ENCODE data around the gene CROCC2.

CROCC2 gene

GRCh38 chr2:240872317-240873097 lies 33.6 kb upstream of the CROCC2 start:
- no peaks in the 10 kb centered on the region for H3K4me1 Mint-ChIP-seq (ENCODE audit: low read depth)
- no peak overlapping the region for H3K4me3 Mint-ChIP-seq
- H3K27ac Mint-ChIP-seq, result no peak overlapping the region
- no peaks in the 10 kb centered on the region for H3K36me3 Mint-ChIP-seq (ENCODE audit: low read depth)
- no peaks in the 10 kb centered on the region for H3K9me3 Mint-ChIP-seq
- no peaks in the 10 kb centered on the region for H3K27me3 Mint-ChIP-seq (ENCODE audit: low read depth)

- Mint-ChIP-seq H3K27ac (no peak overlapping the region), H3K27me3 (ENCODE audit: low read depth) (no peaks in the 10 kb centered on the region), H3K36me3 (ENCODE audit: low read depth) (no peaks in the 10 kb centered on the region), H3K4me1 (ENCODE audit: low read depth) (no peaks in the 10 kb centered on the region), H3K9me3 (no peaks in the 10 kb centered on the region), H3K4me3 (no peak overlapping the region)
These were observed 32.9 kb upstream of the CROCC2 start for GRCh38 chr2:240873098-240873788.

- Mint-ChIP-seq H3K27ac (no peak overlapping the region), H3K36me3 (ENCODE audit: low read depth) (no peaks in the 10 kb centered on the region), H3K9me3 (no peaks in the 10 kb centered on the region), H3K4me1 (ENCODE audit: low read depth) (no peaks in the 10 kb centered on the region), H3K4me3 (no peak overlapping the region), H3K27me3 (ENCODE audit: low read depth) (no peaks in the 10 kb centered on the region)
These were observed 32.1 kb upstream of the CROCC2 start for GRCh38 chr2:240873805-240874714.

- H3K36me3 Mint-ChIP-seq (ENCODE audit: low read depth), result no peaks in the 10 kb centered on the region
- no peaks in the 10 kb centered on the region for H3K27me3 Mint-ChIP-seq (ENCODE audit: low read depth)
- no peaks in the 10 kb centered on the region for H3K4me1 Mint-ChIP-seq (ENCODE audit: low read depth)
- H3K9me3 Mint-ChIP-seq, result no peaks in the 10 kb centered on the region
- H3K27ac Mint-ChIP-seq, result no peak overlapping the region
- no peak overlapping the region for H3K4me3 Mint-ChIP-seq
These were observed 31.4 kb upstream of the CROCC2 start for GRCh38 chr2:240874715-240875227.

GRCh38 chr2:240875228-240876034 lies 30.7 kb upstream of the CROCC2 start:
- no peaks in the 10 kb centered on the region for H3K27me3 Mint-ChIP-seq (ENCODE audit: low read depth)
- H3K9me3 Mint-ChIP-seq, result no peaks in the 10 kb centered on the region
- no peak overlapping the region for H3K27ac Mint-ChIP-seq
- no peaks in the 10 kb centered on the region for H3K4me1 Mint-ChIP-seq (ENCODE audit: low read depth)
- H3K36me3 Mint-ChIP-seq (ENCODE audit: low read depth), result no peaks in the 10 kb centered on the region
- H3K4me3 Mint-ChIP-seq, result no peak overlapping the region

GRCh38 chr2:240876035-240876474 lies 30.1 kb upstream of the CROCC2 start:
- Mint-ChIP-seq H3K36me3 (ENCODE audit: low read depth) (no peaks in the 10 kb centered on the region), H3K27ac (no peak overlapping the region), H3K4me1 (ENCODE audit: low read depth) (no peaks in the 10 kb centered on the region), H3K4me3 (no peak overlapping the region), H3K9me3 (no peaks in the 10 kb centered on the region), H3K27me3 (ENCODE audit: low read depth) (no peaks in the 10 kb centered on the region)

GRCh38 chr2:240876475-240877251 lies 29.5 kb upstream of the CROCC2 start:
- no peaks in the 10 kb centered on the region for H3K4me1 Mint-ChIP-seq (ENCODE audit: low read depth)
- no peaks in the 10 kb centered on the region for H3K36me3 Mint-ChIP-seq (ENCODE audit: low read depth)
- no peaks in the 10 kb centered on the region for H3K9me3 Mint-ChIP-seq
- H3K27me3 Mint-ChIP-seq (ENCODE audit: low read depth), result no peaks in the 10 kb centered on the region
- no peak overlapping the region for H3K27ac Mint-ChIP-seq
- H3K4me3 Mint-ChIP-seq, result no peak overlapping the region

- no peaks in the 10 kb centered on the region for H3K9me3 Mint-ChIP-seq
- H3K27ac Mint-ChIP-seq, result no peak overlapping the region
- no peaks in the 10 kb centered on the region for H3K4me1 Mint-ChIP-seq (ENCODE audit: low read depth)
- H3K36me3 Mint-ChIP-seq (ENCODE audit: low read depth), result no peaks in the 10 kb centered on the region
- no peak overlapping the region for H3K4me3 Mint-ChIP-seq
- H3K27me3 Mint-ChIP-seq (ENCODE audit: low read depth), result peaks cover 4% of the 10 kb centered on the region
These were observed 28.4 kb upstream of the CROCC2 start for GRCh38 chr2:240877460-240878340.

- no peaks in the 10 kb centered on the region for H3K4me1 Mint-ChIP-seq (ENCODE audit: low read depth)
- no peak overlapping the region for H3K4me3 Mint-ChIP-seq
- H3K27ac Mint-ChIP-seq, result no peak overlapping the region
- no peaks in the 10 kb centered on the region for H3K9me3 Mint-ChIP-seq
- peaks cover 6% of the 10 kb centered on the region for H3K27me3 Mint-ChIP-seq (ENCODE audit: low read depth)
- no peaks in the 10 kb centered on the region for H3K36me3 Mint-ChIP-seq (ENCODE audit: low read depth)
These were observed 27.7 kb upstream of the CROCC2 start for GRCh38 chr2:240878341-240878936.

GRCh38 chr2:240879105-240879504 lies 27.0 kb upstream of the CROCC2 start:
- no peaks in the 10 kb centered on the region for H3K4me1 Mint-ChIP-seq (ENCODE audit: low read depth)
- no peak overlapping the region for H3K4me3 Mint-ChIP-seq
- no peaks in the 10 kb centered on the region for H3K36me3 Mint-ChIP-seq (ENCODE audit: low read depth)
- no peak overlapping the region for H3K27ac Mint-ChIP-seq
- peaks cover 6% of the 10 kb centered on the region for H3K27me3 Mint-ChIP-seq (ENCODE audit: low read depth)
- no peaks in the 10 kb centered on the region for H3K9me3 Mint-ChIP-seq

GRCh38 chr2:240881913-240882312 lies 24.2 kb upstream of the CROCC2 start:
- H3K4me1 Mint-ChIP-seq (ENCODE audit: low read depth), result peaks cover 4% of the 10 kb centered on the region
- no peaks in the 10 kb centered on the region for H3K9me3 Mint-ChIP-seq
- H3K27ac Mint-ChIP-seq, result no peak overlapping the region
- no peaks in the 10 kb centered on the region for H3K36me3 Mint-ChIP-seq (ENCODE audit: low read depth)
- peaks cover 6% of the 10 kb centered on the region for H3K27me3 Mint-ChIP-seq (ENCODE audit: low read depth)
- no peak overlapping the region for H3K4me3 Mint-ChIP-seq

GRCh38 chr2:240884221-240884620 lies 21.9 kb upstream of the CROCC2 start:
- H3K4me3 Mint-ChIP-seq, result no peak overlapping the region
- H3K9me3 Mint-ChIP-seq, result no peaks in the 10 kb centered on the region
- peaks cover 4% of the 10 kb centered on the region for H3K4me1 Mint-ChIP-seq (ENCODE audit: low read depth)
- H3K27me3 Mint-ChIP-seq (ENCODE audit: low read depth), result peaks cover 6% of the 10 kb centered on the region
- no peak overlapping the region for H3K27ac Mint-ChIP-seq
- H3K36me3 Mint-ChIP-seq (ENCODE audit: low read depth), result no peaks in the 10 kb centered on the region
